Stomach (tissue), 4 donors: ENCODE results near the gene PON1.

Source experiments
- CTCF ChIP-seq, 7 experiments: fragments of 450-650 bp in 4 of 7; fragments of 200-600 bp in 3 of 7; sonication (generic) in 3 of 7; IDR thresholded peaks; one replicate each; pipeline ENCODE4 v1.5.1; 2016 to 2019; ENCODE audit warnings: antibody characterized with exemption in 7 of 7, control low read depth in 2 of 7, mild to moderate bottlenecking in 1 of 7
- POLR2A ChIP-seq, 4 donors: fragments of 450-650 bp; IDR thresholded peaks; one replicate each; pipeline ENCODE4 v1.6.1; 2016; ENCODE audit warnings: antibody characterized with exemption in 4 of 4, control low read depth in 2 of 4, mild to moderate bottlenecking in 1 of 4, moderate library complexity in 1 of 4
- POLR2AphosphoS5 ChIP-seq, 3 donors: sonication (generic); formaldehyde crosslinking; IDR thresholded peaks; one replicate each; pipeline ENCODE4 v1.6.1; 2016; ENCODE audit warnings: antibody characterized with exemption in 3 of 3

DNA sequence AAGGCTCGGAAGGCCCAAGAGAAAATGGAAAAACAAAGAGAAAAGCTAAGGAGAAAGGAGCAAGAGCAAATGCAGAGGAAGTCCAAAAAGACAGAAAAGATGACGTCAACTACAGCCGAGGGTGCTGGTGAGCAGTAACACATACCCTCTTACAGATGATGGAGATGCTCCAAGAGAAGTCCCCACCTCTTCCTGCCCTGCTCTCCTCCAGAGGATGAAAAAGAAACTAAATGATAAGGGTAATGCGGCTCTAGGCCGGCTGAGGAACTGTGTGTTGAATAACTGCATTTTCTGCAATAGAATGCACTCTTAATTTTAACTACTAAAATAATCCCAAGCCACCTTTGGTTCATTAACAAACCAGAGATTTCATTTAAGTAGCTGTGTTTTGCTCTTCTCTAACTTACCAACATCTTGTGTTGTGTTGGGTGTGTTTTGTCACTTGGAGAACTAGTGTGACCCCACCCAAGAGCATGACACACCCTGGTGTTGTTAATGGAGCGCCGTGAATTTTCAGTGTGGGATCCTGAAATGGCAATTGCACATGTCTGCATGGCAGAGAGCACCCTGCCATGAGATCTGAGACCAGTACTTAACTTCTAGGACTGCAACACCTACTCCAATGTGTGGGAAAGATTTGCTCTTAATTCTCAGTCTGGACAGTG lies 34.0 kb downstream of the PON1 start:
- TF ChIP-seq CTCF (IDR thresholded peaks at IDR 0.05), result no peak
- no peak for TF ChIP-seq POLR2A (IDR thresholded peaks at IDR 0.05)
- no peak for TF ChIP-seq POLR2AphosphoS5 (IDR thresholded peaks at IDR 0.05)
